Endodermal cell (in vitro differentiated cells): ENCODE results near the gene CLCN1. TPM values are rescaled to one million over a fixed set of nuclear protein-coding genes. Genes with fewer than 3 reads are reported as not detected.

ENCODE experiments used
- DNase-seq: peaks from one replicate; pipeline ENCODE4 v3.0.0-alpha.2; 2017
- H3K27ac ChIP-seq: 2 replicates; pipeline ENCODE4 v1.5.1; 2013; ENCODE audit warnings: mild to moderate bottlenecking, low read depth, low read length, moderate library complexity
- H3K27me3 ChIP-seq: 2 replicates; pipeline ENCODE4 v1.6.1; 2013; ENCODE audit warnings: mild to moderate bottlenecking, low read length, moderate library complexity; ENCODE audit not compliant: insufficient read depth, control insufficient read depth, poor library complexity, severe bottlenecking
- H3K36me3 ChIP-seq: 2 replicates; pipeline ENCODE4 v1.7.0; 2013; ENCODE audit warnings: mild to moderate bottlenecking, low read length, moderate library complexity; ENCODE audit not compliant: control insufficient read depth, insufficient read depth
- H3K4me1 ChIP-seq: one replicate; pipeline ENCODE4 v1.7.0; 2013; ENCODE audit warnings: low read length; ENCODE audit not compliant: control insufficient read depth, insufficient read depth
- H3K4me3 ChIP-seq: 2 replicates; pipeline ENCODE4 v1.5.1; 2013; ENCODE audit warnings: mild to moderate bottlenecking, low read length, moderate library complexity
- H3K9ac ChIP-seq: 2 replicates; pipeline ENCODE4 v1.6.1; 2013; ENCODE audit warnings: mild to moderate bottlenecking, low read length, moderate library complexity; ENCODE audit not compliant: poor library complexity, severe bottlenecking; ENCODE audit errors: extremely low read depth
- H3K9me3 ChIP-seq: 2 replicates; pipeline ENCODE4 v1.6.1; 2013; ENCODE audit warnings: mild to moderate bottlenecking, low read length, moderate library complexity; ENCODE audit not compliant: control insufficient read depth
- H3K27ac Mint-ChIP-seq: 2 replicates; pipeline ENCODE4 v1.8.0; 2020; ENCODE audit warnings: mixed read lengths
- H3K27me3 Mint-ChIP-seq: 2 replicates; pipeline ENCODE4 v1.8.0; 2021; ENCODE audit warnings: mild to moderate bottlenecking, mixed read lengths; ENCODE audit not compliant: insufficient read depth
- H3K36me3 Mint-ChIP-seq: 2 replicates; pipeline ENCODE4 v1.8.0; 2020; ENCODE audit warnings: low read depth, mixed read lengths
- H3K4me1 Mint-ChIP-seq: 2 replicates; pipeline ENCODE4 v1.8.0; 2020; ENCODE audit warnings: mixed read lengths
- H3K4me3 Mint-ChIP-seq: 2 replicates; pipeline ENCODE4 v1.8.0; 2020; ENCODE audit warnings: mild to moderate bottlenecking, moderate library complexity, mixed read lengths
- H3K9me3 Mint-ChIP-seq: 2 replicates; pipeline ENCODE4 v1.8.0; 2020; ENCODE audit warnings: mild to moderate bottlenecking, mixed read lengths
- CTCF ChIP-seq: fragments of 200-600 bp; sonication (generic); conservative IDR thresholded peaks from 2 replicates; pipeline ENCODE4 v1.5.0; 2021; ENCODE audit warnings: antibody characterized with exemption, mild to moderate bottlenecking
- WGBS, 2 experiments: methylation state at CpG; one replicate each; pipeline versions ENCODE4 v1.1.5 to v1.1.7; 2013; ENCODE audit warnings: missing lambda C conversion rate in 2 of 2, mixed read lengths in 1 of 2; ENCODE audit not compliant: insufficient coverage in 1 of 2, insufficient read length in 1 of 2; 5-methylcytosine and 5-hydroxymethylcytosine counted together
- total RNA-seq, 2 donors: library from RNA; stranded (reverse); fragmentation: NEBNext Ultra II Directional in 1 of 2; extraction: Animal tissue kit (Norgen Biotek cat#: 25700) in 1 of 2; gene quantifications; 2 replicates in 1 of 2; 3 replicates in 1 of 2; pipeline ENCODE4 v1.2.1, GENCODE V29; 2021

CLCN1 gene
- total RNA-seq, 2 donors from 2014 or later, result 0.53 TPM; not detected in 1

DNA sequence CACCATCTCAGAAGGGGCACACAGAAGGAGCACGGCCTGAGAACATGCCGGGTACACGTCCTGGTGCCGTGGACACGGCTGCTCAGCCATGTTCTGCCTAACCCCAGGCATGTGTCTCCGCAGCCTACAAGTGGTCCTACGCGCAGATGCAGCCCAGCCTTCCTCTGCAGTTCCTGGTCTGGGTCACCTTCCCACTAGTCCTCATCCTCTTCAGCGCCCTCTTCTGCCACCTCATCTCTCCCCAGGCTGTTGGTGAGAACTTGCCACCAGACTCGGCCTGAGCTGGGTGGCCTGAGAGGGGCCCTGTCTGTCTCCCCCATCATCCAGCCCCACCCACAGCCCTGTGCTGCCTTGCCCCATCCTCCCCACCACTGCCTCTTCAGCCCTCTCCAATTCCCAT is 5.3 kb downstream of the CLCN1 start:
- WGBS, 2 experiments, result 90 to 99% methylated on average over 10 of the region's 10 CpGs
- Mint-ChIP-seq H3K27ac (no peak overlapping the region), H3K9me3 (no peaks in the 10 kb centered on the region), H3K4me1 (peaks cover 12% of the 10 kb centered on the region), H3K4me3 (no peak overlapping the region), H3K36me3 (no peaks in the 10 kb centered on the region), H3K27me3 (peaks cover 10% of the 10 kb centered on the region)
- no peak for DNase-seq
- Histone ChIP-seq H3K27ac (no peak overlapping the region), H3K36me3 (no peaks in the 10 kb centered on the region), H3K4me1 (no peaks in the 10 kb centered on the region), H3K4me3 (no peak overlapping the region), H3K9ac (no peak overlapping the region), H3K27me3 (no peaks in the 10 kb centered on the region), H3K9me3 (no peaks in the 10 kb centered on the region)
- TF ChIP-seq CTCF, result no peak

- DNase-seq, result peak; percentile 72
- no peaks in the 10 kb centered on the region for H3K36me3 ChIP-seq
- Mint-ChIP-seq H3K27ac (no peak overlapping the region), H3K9me3 (no peaks in the 10 kb centered on the region), H3K27me3 (peaks cover 10% of the 10 kb centered on the region), H3K4me3 (no peak overlapping the region), H3K36me3 (no peaks in the 10 kb centered on the region), H3K4me1 (peaks cover 12% of the 10 kb centered on the region)
- 89 to 90% methylated on average over 4 of the region's 4 CpGs for WGBS, 2 experiments
- H3K4me3 ChIP-seq, result no peak overlapping the region
- no peaks in the 10 kb centered on the region for H3K4me1 ChIP-seq
- no peak overlapping the region for H3K27ac ChIP-seq
- peak; percentile 52 for TF ChIP-seq CTCF
- H3K9ac ChIP-seq, result no peak overlapping the region
- no peaks in the 10 kb centered on the region for H3K9me3 ChIP-seq
- H3K27me3 ChIP-seq, result no peaks in the 10 kb centered on the region
Observed at GRCh38 chr7:143321734-143322133, 5.8 kb downstream of the CLCN1 start.

DNA sequence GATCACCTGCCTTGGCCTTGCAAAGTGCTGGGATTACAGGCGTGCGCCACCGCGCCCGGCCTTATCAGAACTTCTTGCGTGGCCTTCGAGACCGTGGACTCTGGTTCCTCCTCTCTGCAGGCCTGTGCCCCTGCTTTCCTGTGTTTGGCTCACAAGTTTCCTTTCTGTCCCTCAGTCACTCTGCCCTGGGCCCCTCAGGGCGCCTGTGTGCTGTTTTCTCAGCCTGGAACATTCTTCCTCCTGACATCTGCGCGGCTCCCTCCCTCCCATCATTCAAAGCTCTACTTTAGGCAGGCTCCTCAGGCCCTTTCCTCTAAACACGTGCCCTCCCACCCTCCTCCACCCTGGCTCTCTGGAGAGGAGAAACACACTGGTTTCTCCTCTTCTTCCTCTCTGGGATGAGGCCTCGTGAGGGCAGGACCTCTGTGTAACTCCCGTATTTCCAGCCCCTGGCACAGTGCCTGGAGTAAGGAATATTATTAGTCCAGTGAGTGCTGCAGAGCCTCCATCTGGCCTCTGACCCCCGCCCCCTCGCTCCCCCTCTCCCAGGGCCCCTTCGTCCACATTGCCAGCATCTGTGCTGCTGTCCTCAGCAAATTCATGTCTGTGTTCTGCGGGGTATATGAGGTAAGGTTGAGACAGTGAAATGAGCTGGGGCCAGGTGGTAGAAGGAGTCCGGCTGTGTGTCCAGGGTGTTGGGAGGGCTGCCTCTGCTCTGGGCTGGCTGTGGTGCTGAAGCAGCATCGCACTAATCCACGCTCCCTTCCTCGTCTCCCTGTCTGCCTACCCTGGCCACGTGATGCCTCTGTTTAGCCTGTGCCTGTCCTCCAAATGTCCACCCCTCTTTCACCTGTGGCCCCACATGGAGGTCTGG is 7.1 kb downstream of the CLCN1 start:
- Histone ChIP-seq H3K4me3 (no peak overlapping the region), H3K4me1 (no peaks in the 10 kb centered on the region), H3K36me3 (no peaks in the 10 kb centered on the region), H3K27ac (no peak overlapping the region), H3K9ac (no peak overlapping the region), H3K9me3 (no peaks in the 10 kb centered on the region), H3K27me3 (no peaks in the 10 kb centered on the region)
- H3K4me3 Mint-ChIP-seq, result no peak overlapping the region
- WGBS, 2 experiments, result 87% methylated on average over 16 to 23 of the region's 23 CpGs
- H3K27ac Mint-ChIP-seq, result no peak overlapping the region
- TF ChIP-seq CTCF, result no peak
- no peaks in the 10 kb centered on the region for H3K36me3 Mint-ChIP-seq
- peaks cover 15% of the 10 kb centered on the region for H3K27me3 Mint-ChIP-seq
- H3K9me3 Mint-ChIP-seq, result no peaks in the 10 kb centered on the region
- H3K4me1 Mint-ChIP-seq, result peaks cover 12% of the 10 kb centered on the region
- no peak for DNase-seq
